Glutamatergic neuron (in vitro differentiated cells): ENCODE data around the gene SNRPE. TPM values are rescaled to one million over a fixed set of nuclear protein-coding genes. Genes with fewer than 3 reads are reported as not detected.
"Not testable (repeated sequence)": the region's sequence is repeated elsewhere in the genome, so short reads cannot be mapped to it uniquely, and the experiment has no call there.

Experiments
- DNase-seq: peaks from one replicate; pipeline ENCODE4 v3.0.0; 2022
- H3K27ac Mint-ChIP-seq: one replicate; pipeline ENCODE4 v1.8.0; 2020; ENCODE audit warnings: mild to moderate bottlenecking, mixed read lengths, inconsistent platforms; ENCODE audit not compliant: unreplicated experiment
- H3K27me3 Mint-ChIP-seq: one replicate; pipeline ENCODE4 v1.8.0; 2020; ENCODE audit warnings: mild to moderate bottlenecking, moderate library complexity, mixed read lengths, inconsistent platforms; ENCODE audit not compliant: unreplicated experiment
- H3K36me3 Mint-ChIP-seq: one replicate; pipeline ENCODE4 v1.8.0; 2020; ENCODE audit warnings: mild to moderate bottlenecking, mixed read lengths, inconsistent platforms; ENCODE audit not compliant: unreplicated experiment
- H3K4me1 Mint-ChIP-seq: one replicate; pipeline ENCODE4 v1.8.0; 2020; ENCODE audit warnings: mild to moderate bottlenecking, low read depth, mixed read lengths, inconsistent platforms; ENCODE audit not compliant: unreplicated experiment
- H3K4me3 Mint-ChIP-seq: one replicate; pipeline ENCODE4 v1.8.0; 2020; ENCODE audit warnings: mild to moderate bottlenecking, mixed read lengths, inconsistent platforms; ENCODE audit not compliant: unreplicated experiment
- H3K9me3 Mint-ChIP-seq: one replicate; pipeline ENCODE4 v1.8.0; 2020; ENCODE audit warnings: mild to moderate bottlenecking, moderate library complexity, mixed read lengths, inconsistent platforms; ENCODE audit not compliant: unreplicated experiment
- total RNA-seq: library from RNA; stranded (reverse); fragmentation: NEBNext Ultra II Directional; extraction: Animal tissue kit (Norgen Biotek cat#: 25700); gene quantifications from one replicate; pipeline ENCODE4 v1.2.1, GENCODE V29; 2021; ENCODE audit not compliant: unreplicated experiment
- TF ChIP-seq, protein P1 (sequence below): fragments of 200-600 bp; sonication (generic); IDR thresholded peaks from one replicate; pipeline ENCODE4 v1.5.0; 2021; ENCODE audit not compliant: partially characterized antibody, unreplicated experiment

SNRPE gene
- total RNA-seq, 1 donor from 2014 or later: 109 TPM

DNA sequence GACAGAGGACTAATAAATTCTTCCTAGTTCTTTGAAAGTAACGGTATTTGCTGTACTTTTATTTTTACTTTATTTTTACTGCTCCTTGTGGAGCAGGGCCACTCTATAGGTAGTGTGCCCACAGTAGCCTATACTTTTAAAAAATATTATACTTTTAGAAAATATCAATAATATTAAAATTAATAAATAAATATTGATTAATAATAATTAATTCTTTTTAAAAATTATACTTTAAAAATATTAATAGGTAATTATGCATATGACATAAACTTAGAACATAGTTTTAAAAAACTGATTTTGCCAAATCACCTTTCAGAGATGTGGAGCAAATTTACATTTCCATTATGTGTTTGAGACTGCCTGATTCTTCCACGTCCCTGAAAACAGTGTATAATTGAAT lies 35.2 kb upstream of the SNRPE start:
- peaks cover 2% of the 10 kb centered on the region for H3K27me3 Mint-ChIP-seq
- H3K9me3 Mint-ChIP-seq: peaks cover 1% of the 10 kb centered on the region
- peaks cover 6% of the 10 kb centered on the region for H3K36me3 Mint-ChIP-seq

DNA sequence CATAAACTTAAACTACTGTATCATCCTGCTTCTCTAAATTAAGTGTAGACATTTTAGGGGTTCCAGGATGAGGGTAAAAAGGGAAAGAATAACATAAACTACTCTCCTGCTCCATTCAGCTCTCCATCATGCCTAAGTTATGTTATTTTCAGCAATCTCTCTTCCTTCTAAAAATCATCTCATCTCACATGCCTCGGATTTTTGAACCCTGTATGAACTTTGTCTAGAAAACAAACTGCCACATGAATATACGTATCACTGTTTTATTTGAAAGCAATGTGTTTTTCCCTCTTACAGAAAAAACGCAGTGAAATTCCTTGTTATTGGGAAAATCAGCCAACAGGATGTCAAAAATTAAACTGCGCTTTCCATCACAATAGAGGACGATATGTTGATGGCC lies 33.4 kb upstream of the SNRPE start:
- H3K36me3 Mint-ChIP-seq: no peaks in the 10 kb centered on the region
- DNase-seq: no peak
- H3K4me3 Mint-ChIP-seq: no peak overlapping the region
- peaks cover 6% of the 10 kb centered on the region for H3K4me1 Mint-ChIP-seq
- no peak overlapping the region for H3K27ac Mint-ChIP-seq
- H3K27me3 Mint-ChIP-seq: no peaks in the 10 kb centered on the region
- TF ChIP-seq, protein P1, sequence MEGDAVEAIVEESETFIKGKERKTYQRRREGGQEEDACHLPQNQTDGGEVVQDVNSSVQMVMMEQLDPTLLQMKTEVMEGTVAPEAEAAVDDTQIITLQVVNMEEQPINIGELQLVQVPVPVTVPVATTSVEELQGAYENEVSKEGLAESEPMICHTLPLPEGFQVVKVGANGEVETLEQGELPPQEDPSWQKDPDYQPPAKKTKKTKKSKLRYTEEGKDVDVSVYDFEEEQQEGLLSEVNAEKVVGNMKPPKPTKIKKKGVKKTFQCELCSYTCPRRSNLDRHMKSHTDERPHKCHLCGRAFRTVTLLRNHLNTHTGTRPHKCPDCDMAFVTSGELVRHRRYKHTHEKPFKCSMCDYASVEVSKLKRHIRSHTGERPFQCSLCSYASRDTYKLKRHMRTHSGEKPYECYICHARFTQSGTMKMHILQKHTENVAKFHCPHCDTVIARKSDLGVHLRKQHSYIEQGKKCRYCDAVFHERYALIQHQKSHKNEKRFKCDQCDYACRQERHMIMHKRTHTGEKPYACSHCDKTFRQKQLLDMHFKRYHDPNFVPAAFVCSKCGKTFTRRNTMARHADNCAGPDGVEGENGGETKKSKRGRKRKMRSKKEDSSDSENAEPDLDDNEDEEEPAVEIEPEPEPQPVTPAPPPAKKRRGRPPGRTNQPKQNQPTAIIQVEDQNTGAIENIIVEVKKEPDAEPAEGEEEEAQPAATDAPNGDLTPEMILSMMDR: no peak
- H3K9me3 Mint-ChIP-seq: peaks cover 1% of the 10 kb centered on the region

More for the DNA sequence above, 35.2 kb upstream of the SNRPE start:
- Mint-ChIP-seq H3K27ac (no peak overlapping the region), H3K4me3 (no peak overlapping the region), H3K4me1 (peaks cover 13% of the 10 kb centered on the region)
- TF ChIP-seq, protein P1: no peak
- DNase-seq: no peak

DNA sequence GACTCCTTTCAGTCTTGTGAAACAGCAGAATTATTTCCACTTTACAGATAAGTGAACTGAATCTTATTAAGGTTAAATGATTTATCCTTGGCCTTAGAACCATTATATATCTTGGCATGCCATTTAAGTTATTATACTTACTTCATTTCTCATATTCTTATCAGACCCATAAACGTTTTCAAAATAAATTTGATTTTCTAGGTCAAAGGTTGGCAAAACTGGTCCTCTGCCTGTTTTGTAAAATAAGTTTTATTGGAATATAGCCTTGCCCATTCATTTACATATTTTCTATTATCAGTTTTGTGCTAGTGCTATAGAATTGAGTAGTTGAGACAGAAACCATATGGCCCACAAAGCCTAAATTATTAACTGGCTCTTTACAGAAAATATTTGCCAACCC lies 32.9 kb upstream of the SNRPE start:
- Mint-ChIP-seq H3K4me1 (peaks cover 2% of the 10 kb centered on the region), H3K4me3 (no peak overlapping the region), H3K27me3 (no peaks in the 10 kb centered on the region), H3K9me3 (peaks cover 1% of the 10 kb centered on the region), H3K27ac (no peak overlapping the region), H3K36me3 (no peaks in the 10 kb centered on the region)
- TF ChIP-seq, protein P1: no peak
- no peak for DNase-seq

DNA sequence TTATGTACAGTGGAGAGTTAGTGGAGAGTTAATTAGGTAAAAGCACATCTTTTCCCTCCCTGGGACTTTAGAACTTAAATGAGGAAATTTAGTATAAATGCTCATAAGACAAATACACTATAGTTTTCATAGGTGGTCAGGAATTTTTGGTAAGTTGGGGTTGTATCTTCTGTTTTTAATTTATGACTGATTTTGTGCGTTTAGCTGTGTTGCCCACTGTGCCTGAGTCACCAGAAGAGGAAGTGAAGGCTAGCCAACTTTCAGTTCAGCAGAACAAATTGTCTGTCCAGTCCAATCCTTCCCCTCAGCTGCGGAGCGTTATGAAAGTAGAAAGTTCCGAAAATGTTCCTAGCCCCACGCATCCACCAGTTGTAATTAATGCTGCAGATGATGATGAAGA lies 32.2 kb upstream of the SNRPE start:
- DNase-seq, H3K4me1 Mint-ChIP-seq, H3K27ac Mint-ChIP-seq, H3K27me3 Mint-ChIP-seq, H3K9me3 Mint-ChIP-seq, H3K36me3 Mint-ChIP-seq, H3K4me3 Mint-ChIP-seq: not testable (repeated sequence)

DNA sequence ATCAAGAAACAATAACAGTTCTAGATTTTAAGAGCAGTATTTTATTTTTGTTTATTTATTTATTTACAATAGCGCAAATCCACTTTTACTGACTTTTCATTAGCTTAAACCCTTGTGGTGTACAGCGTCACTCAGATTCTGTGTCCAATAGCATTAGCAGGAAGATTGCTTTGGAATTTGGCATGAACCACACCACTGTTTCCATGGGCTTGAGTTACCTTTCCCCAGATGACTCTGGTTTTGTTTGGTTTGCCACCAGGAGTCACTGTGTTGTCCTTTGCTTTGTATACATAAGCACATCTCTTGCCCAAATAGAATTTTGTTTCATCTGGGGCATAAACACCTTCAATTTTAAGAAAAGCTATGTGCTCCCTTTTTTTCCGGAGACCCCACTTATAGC lies 25.9 kb upstream of the SNRPE start:
- H3K4me1 Mint-ChIP-seq: no peaks in the 10 kb centered on the region
- no peak overlapping the region for H3K27ac Mint-ChIP-seq
- no peak overlapping the region for H3K4me3 Mint-ChIP-seq
- no peaks in the 10 kb centered on the region for H3K36me3 Mint-ChIP-seq
- TF ChIP-seq, protein P1: no peak
- no peaks in the 10 kb centered on the region for H3K27me3 Mint-ChIP-seq
- no peak for DNase-seq
- H3K9me3 Mint-ChIP-seq: peaks cover 2% of the 10 kb centered on the region

DNA sequence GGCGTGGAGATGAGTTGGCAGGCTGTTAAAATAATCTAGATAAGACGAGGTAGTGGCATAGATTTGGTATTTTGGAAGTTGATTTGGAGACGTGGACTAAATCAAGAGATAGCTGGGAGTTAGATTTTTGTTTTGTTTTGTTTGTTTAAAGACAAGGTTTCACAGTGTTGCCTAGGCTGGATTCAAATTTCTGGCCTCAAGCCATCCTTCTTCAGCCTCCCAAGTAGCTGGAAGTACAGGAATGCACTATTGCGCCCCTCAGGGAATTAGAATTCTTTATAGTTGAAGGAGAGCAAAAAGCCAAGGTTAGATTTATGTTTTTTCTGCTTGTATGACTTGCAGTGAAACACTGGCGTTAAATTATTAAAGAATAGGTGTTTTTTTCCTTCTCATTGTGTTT lies 22.3 kb upstream of the SNRPE start:
- Mint-ChIP-seq H3K27ac (no peak overlapping the region), H3K4me3 (no peak overlapping the region), H3K27me3 (no peaks in the 10 kb centered on the region), H3K4me1 (no peaks in the 10 kb centered on the region), H3K36me3 (peaks cover 7% of the 10 kb centered on the region), H3K9me3 (peaks cover 4% of the 10 kb centered on the region)
- TF ChIP-seq, protein P1: no peak
- DNase-seq: no peak
